Liver (tissue), 9 donors: ENCODE measurements around the gene DIS3L. TPM values are rescaled to one million over a fixed set of nuclear protein-coding genes. Genes with fewer than 3 reads are reported as not detected.

Experiments
- DNase-seq: peaks from one replicate; pipeline ENCODE4 v3.0.0-alpha.2; 2017; ENCODE audit warnings: low spot score
- H3K27ac ChIP-seq, 2 donors: one replicate each; pipeline ENCODE4 v1.7.0; 2013; ENCODE audit warnings: inconsistent platforms in 2 of 2, low read length in 2 of 2, control low read depth in 1 of 2, low read depth in 1 of 2, mild to moderate bottlenecking in 1 of 2
- H3K27me3 ChIP-seq, 4 donors: one replicate each; pipeline versions ENCODE4 v1.6.1 to v1.7.0; 2013; ENCODE audit warnings: low read length in 3 of 4, inconsistent platforms in 1 of 4, mild to moderate bottlenecking in 1 of 4, moderate library complexity in 1 of 4; ENCODE audit not compliant: control insufficient read depth in 4 of 4, insufficient read depth in 4 of 4
- H3K36me3 ChIP-seq, 4 donors: one replicate each; pipeline versions ENCODE4 v1.6.1 to v1.7.0; 2013; ENCODE audit warnings: low read length in 3 of 4, mild to moderate bottlenecking in 3 of 4, low read depth in 1 of 4, moderate library complexity in 1 of 4; ENCODE audit not compliant: control insufficient read depth in 4 of 4, insufficient read depth in 3 of 4
- H3K4me1 ChIP-seq, 4 donors: one replicate each; pipeline versions ENCODE4 v1.6.1 to v1.7.0; 2013; ENCODE audit warnings: low read length in 3 of 4, mild to moderate bottlenecking in 3 of 4, moderate library complexity in 1 of 4; ENCODE audit not compliant: control insufficient read depth in 4 of 4, insufficient read depth in 4 of 4
- H3K4me3 ChIP-seq, 3 donors: one replicate each; pipeline versions ENCODE4 v1.6.1 to v1.7.0; 2013; ENCODE audit warnings: low read length in 3 of 3, control low read depth in 1 of 3, low read depth in 1 of 3, mild to moderate bottlenecking in 1 of 3
- H3K9ac ChIP-seq, 2 donors: one replicate each; pipeline ENCODE4 v1.7.0; 2013; ENCODE audit warnings: low read length in 2 of 2, mild to moderate bottlenecking in 2 of 2, moderate library complexity in 2 of 2, control low read depth in 1 of 2, low read depth in 1 of 2
- H3K9me3 ChIP-seq, 4 donors: one replicate each; pipeline versions ENCODE4 v1.6.1 to v1.7.0; 2013; ENCODE audit warnings: low read length in 3 of 4; ENCODE audit not compliant: control insufficient read depth in 4 of 4
- CTCF ChIP-seq: fragments of 150-350 bp; IDR thresholded peaks from 2 replicates; pipeline ENCODE4 v1.5.1; 2017; ENCODE audit warnings: improper control_type of control experiment, low read depth, low read length; ENCODE audit not compliant: missing input control
- FOXA1 ChIP-seq: IDR thresholded peaks from 2 replicates; pipeline ENCODE4 v1.6.1; 2016; ENCODE audit warnings: antibody characterized with exemption
- FOXA2 ChIP-seq: IDR thresholded peaks from 2 replicates; pipeline ENCODE4 v1.6.1; 2016; ENCODE audit warnings: antibody characterized with exemption
- GABPA ChIP-seq, 2 donors: IDR thresholded peaks in 1 of 2; conservative IDR thresholded peaks in 1 of 2; 2 replicates each; pipeline ENCODE4 v1.6.1; 2016; ENCODE audit warnings: antibody characterized with exemption in 2 of 2, mild to moderate bottlenecking in 1 of 2, moderate library complexity in 1 of 2
- HNF4A ChIP-seq, 2 donors: conservative IDR thresholded peaks; 2 replicates each; pipeline ENCODE4 v1.6.1; 2016; ENCODE audit warnings: antibody characterized with exemption in 2 of 2, mild to moderate bottlenecking in 2 of 2
- JUND ChIP-seq, 2 donors: IDR thresholded peaks; 2 replicates each; pipeline ENCODE4 v1.6.1; 2016; ENCODE audit warnings: antibody characterized with exemption in 2 of 2
- MAX ChIP-seq: IDR thresholded peaks from 2 replicates; pipeline ENCODE4 v1.6.1; 2016; ENCODE audit warnings: antibody characterized with exemption
- RXRA ChIP-seq, 2 donors: IDR thresholded peaks; 2 replicates each; pipeline ENCODE4 v1.6.1; 2017 to 2018; ENCODE audit warnings: antibody characterized with exemption in 2 of 2, mild to moderate bottlenecking in 1 of 2
- SP1 ChIP-seq: IDR thresholded peaks from 2 replicates; pipeline ENCODE4 v1.6.1; 2018; ENCODE audit warnings: antibody characterized with exemption, mild to moderate bottlenecking
- YY1 ChIP-seq: IDR thresholded peaks from 2 replicates; pipeline ENCODE4 v1.6.1; 2016; ENCODE audit warnings: antibody characterized with exemption, mild to moderate bottlenecking
- ZBTB33 ChIP-seq: IDR thresholded peaks from 2 replicates; pipeline ENCODE4 v1.6.1; 2016; ENCODE audit warnings: antibody characterized with exemption
- WGBS: extraction: QIAGEN DNeasy Blood & Tissue Kit; methylation state at CpG from one replicate; pipeline ENCODE4 v1.1.7; 2013; 5-methylcytosine and 5-hydroxymethylcytosine counted together
- polyA plus RNA-seq, 2 donors: library from polyadenylated mRNA; stranded (reverse) in 1 of 2; unstranded in 1 of 2; fragments of 200-250 nt in 1 of 2; fragments of >200 nt in 1 of 2; fragmentation: Nextera tagmentation in 1 of 2; extraction: Ambion mirVana in 1 of 2; gene quantifications; one replicate each; pipeline versions ENCODE4 v1.2.1 to v1.2.3, GENCODE V29; 2013 to 2015
- total RNA-seq, 2 donors: library from RNA; depleted of rRNA; stranded (reverse); fragments of >200 nt; gene quantifications; one replicate each; pipeline ENCODE4 v1.2.3, GENCODE V29; 2014
- donor health status: healthy.
- donor health status: healthy.
- donor health status: healthy.
- donor health status: healthy.
- donor health status: healthy.

The DIS3L gene
- total and polyA plus RNA-seq, 4 donors = 9.9 to 40.2 (median 15.7) TPM

GRCh38 chr15:66284271-66284670 lies 9.1 kb upstream of the DIS3L start:
- Histone ChIP-seq H3K36me3 (no peaks in the 10 kb centered on the region), H3K9me3 (no peaks in the 10 kb centered on the region), H3K4me1 (peaks cover 0 to 8% (median 2%) of the 10 kb centered on the region in 4 donors), H3K27ac (no peak overlapping the region), H3K4me3 (no peak overlapping the region), H3K27me3 (no peaks in the 10 kb centered on the region), H3K9ac (no peak overlapping the region)
- DNase-seq = no peak
- TF ChIP-seq FOXA2 (no peak), JUND (IDR thresholded peaks at IDR 0.05) (no peak), HNF4A (conservative IDR thresholded peaks at IDR 0.05) (no peak), RXRA (IDR thresholded peaks at IDR 0.05) (no peak), GABPA (IDR thresholded peaks at IDR 0.05 in 1 of 2, conservative IDR thresholded peaks at IDR 0.05 in 1 of 2) (no peak), YY1 (no peak), CTCF (no peak), FOXA1 (no peak), MAX (no peak), ZBTB33 (no peak)
- WGBS = 86% methylated on average over 3 of the region's 3 CpGs

- WGBS = 85% methylated on average over 6 of the region's 6 CpGs
- H3K27me3 ChIP-seq = no peaks in the 10 kb centered on the region
- H3K4me3 ChIP-seq = no peak overlapping the region
- no peak overlapping the region for H3K27ac ChIP-seq
- TF ChIP-seq GABPA (IDR thresholded peaks at IDR 0.05 in 1 of 2, conservative IDR thresholded peaks at IDR 0.05 in 1 of 2) (no peak), CTCF (no peak), SP1 (no peak), RXRA (IDR thresholded peaks at IDR 0.05) (no peak), MAX (no peak)
- DNase-seq = no peak
- no peak overlapping the region for H3K9ac ChIP-seq
- no peaks in the 10 kb centered on the region for H3K9me3 ChIP-seq
- peaks cover 0 to 8% (median 2%) of the 10 kb centered on the region in 4 donors for H3K4me1 ChIP-seq
- no peaks in the 10 kb centered on the region for H3K36me3 ChIP-seq
Measured at GRCh38 chr15:66285533-66286280, 7.7 kb upstream of the DIS3L start.
